Esophagus squamous epithelium (tissue), 4 donors: ENCODE results near the gene CARS2.

Experiments
- POLR2A ChIP-seq, 4 donors: fragments of 450-650 bp; IDR thresholded peaks; one replicate each; pipeline ENCODE4 v1.6.1; 2017; ENCODE audit warnings: antibody characterized with exemption in 4 of 4, mild to moderate bottlenecking in 4 of 4, moderate library complexity in 3 of 4
- TF ChIP-seq, protein P1 (sequence below), 6 experiments: fragments of 450-650 bp in 4 of 6; fragments of 200-600 bp in 2 of 6; sonication (generic) in 2 of 6; IDR thresholded peaks; one replicate each; pipeline ENCODE4 v1.5.1; 2016 to 2019; ENCODE audit warnings: antibody characterized with exemption in 6 of 6, mild to moderate bottlenecking in 4 of 6, moderate library complexity in 4 of 6

DNA sequence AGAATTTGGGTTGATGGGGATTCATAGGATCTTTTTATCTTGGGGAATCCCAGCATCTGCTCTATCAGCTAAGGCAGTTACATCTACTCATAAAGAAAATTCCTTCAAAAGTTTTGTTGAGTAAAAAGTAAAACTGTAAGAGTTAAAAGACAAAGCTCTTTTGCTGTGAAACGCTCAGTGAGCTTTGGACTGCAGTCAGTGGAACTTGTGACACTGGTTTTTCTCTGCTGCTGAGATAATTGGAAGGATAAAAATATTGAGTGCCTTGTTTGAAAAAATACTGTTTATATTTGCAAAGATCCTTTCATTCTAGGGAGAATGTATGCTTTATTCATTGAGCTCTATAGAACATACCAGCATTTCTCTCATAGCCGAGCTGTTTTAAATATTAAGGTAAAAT lies 85.3 kb downstream of the CARS2 start:
- TF ChIP-seq POLR2A (IDR thresholded peaks at IDR 0.05), result no peak
- TF ChIP-seq, protein P1, sequence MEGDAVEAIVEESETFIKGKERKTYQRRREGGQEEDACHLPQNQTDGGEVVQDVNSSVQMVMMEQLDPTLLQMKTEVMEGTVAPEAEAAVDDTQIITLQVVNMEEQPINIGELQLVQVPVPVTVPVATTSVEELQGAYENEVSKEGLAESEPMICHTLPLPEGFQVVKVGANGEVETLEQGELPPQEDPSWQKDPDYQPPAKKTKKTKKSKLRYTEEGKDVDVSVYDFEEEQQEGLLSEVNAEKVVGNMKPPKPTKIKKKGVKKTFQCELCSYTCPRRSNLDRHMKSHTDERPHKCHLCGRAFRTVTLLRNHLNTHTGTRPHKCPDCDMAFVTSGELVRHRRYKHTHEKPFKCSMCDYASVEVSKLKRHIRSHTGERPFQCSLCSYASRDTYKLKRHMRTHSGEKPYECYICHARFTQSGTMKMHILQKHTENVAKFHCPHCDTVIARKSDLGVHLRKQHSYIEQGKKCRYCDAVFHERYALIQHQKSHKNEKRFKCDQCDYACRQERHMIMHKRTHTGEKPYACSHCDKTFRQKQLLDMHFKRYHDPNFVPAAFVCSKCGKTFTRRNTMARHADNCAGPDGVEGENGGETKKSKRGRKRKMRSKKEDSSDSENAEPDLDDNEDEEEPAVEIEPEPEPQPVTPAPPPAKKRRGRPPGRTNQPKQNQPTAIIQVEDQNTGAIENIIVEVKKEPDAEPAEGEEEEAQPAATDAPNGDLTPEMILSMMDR (IDR thresholded peaks at IDR 0.05), result no peak
